ENCODE data around the gene ZNF615. TPM values are rescaled to one million over a fixed set of nuclear protein-coding genes. Genes with fewer than 3 reads are reported as not detected.
"Not testable (repeated sequence)": the region's sequence is repeated elsewhere in the genome, so short reads cannot be mapped to it uniquely, and the experiment has no call there.

ZNF615 gene
- total and polyA plus RNA-seq, 2 of the 4 experiments (the other 2 are of a cell fraction) = 2.0 to 10.9 TPM

- peaks cover 19 to 32% of the 10 kb centered on the region in 2 experiments for H3K79me1 ChIP-seq (ENCODE audit: low read depth in 1 of 2, low read length in 2 of 2)
- WGBS, 2 experiments (ENCODE audit: extremely low coverage in 2 of 2, insufficient read length in 1 of 2) = 100% methylated on average over 2 of the region's 4 CpGs; no CpG with 5 or more reads in 1 of the 2 experiments
- H4K20me1 ChIP-seq (ENCODE audit: insufficient read depth, low read length); H3K4ac ChIP-seq (ENCODE audit: low read depth, low read length); H3K9ac ChIP-seq (ENCODE audit: low read depth, low read length); H2AFZ ChIP-seq (replicated peaks; ENCODE audit: low read length, poor library complexity); intact Hi-C loops (cut with micrococcal nuclease); in situ Hi-C loops (cut with MboI; ENCODE audit: low sequenced_read_pairs); H3K4me3 ChIP-seq (ENCODE audit: insufficient read depth, low read depth, low read length); H3K23ac ChIP-seq (ENCODE audit: low read depth, low read length); H3K4me1 ChIP-seq (ENCODE audit: control insufficient read depth, insufficient read depth, low read length); H2BK15ac ChIP-seq (ENCODE audit: low read depth, low read length); CTCF ChIA-PET; H4K91ac ChIP-seq (ENCODE audit: insufficient read depth, low read depth, low read length); H4K8ac ChIP-seq (ENCODE audit: low read depth in 2 of 2, low read length in 2 of 2); H3K14ac ChIP-seq (replicated peaks; ENCODE audit: low read depth, low read length); H4K5ac ChIP-seq (ENCODE audit: low read depth, low read length); H2AK9ac ChIP-seq (replicated peaks; ENCODE audit: low read depth, low read length, poor library complexity); H2AK5ac ChIP-seq (ENCODE audit: low read depth, low read length); H3K9me1 ChIP-seq (ENCODE audit: insufficient read depth, low read length); H2BK20ac ChIP-seq (ENCODE audit: low read depth, low read length); H2BK5ac ChIP-seq (ENCODE audit: low read depth, low read length, poor library complexity, severe bottlenecking); BruUV-seq (replicated peaks); H3K27ac ChIP-seq (ENCODE audit: insufficient read depth, low read length); H3K18ac ChIP-seq (ENCODE audit: low read depth, low read length); ATAC-seq (ENCODE audit: low read depth); POLR2A ChIA-PET (ENCODE audit: unreplicated experiment); H3K27me3 ChIP-seq (ENCODE audit: control insufficient read depth, insufficient read depth, low read length); H3K56ac ChIP-seq (ENCODE audit: extremely low read depth, insufficient read depth, low read length); dilution Hi-C loops (cut with HindIII; ENCODE audit: low sequenced_read_pairs, unreplicated experiment); DNase-seq; H2BK120ac ChIP-seq (ENCODE audit: low read depth, low read length); H3K4me2 ChIP-seq (ENCODE audit: low read depth, low read length): not testable (repeated sequence)
- H3K36me3 ChIP-seq (ENCODE audit: control insufficient read depth, insufficient read depth, low read length) = peaks cover 35% of the 10 kb centered on the region
- peaks cover 11% of the 10 kb centered on the region for H3K9me3 ChIP-seq (ENCODE audit: control insufficient read depth, insufficient read depth, low read length)
These were observed 16.5 kb upstream of the ZNF615 start for GRCh38 chr19:52024478-52024877.

Data from IMR-90 (cell line).